GM12874 (cell line): ENCODE data around the gene SLC9A7.

Experiments used
- TF ChIP-seq, protein P1 (sequence below): IDR thresholded peaks from 2 replicates; pipeline ENCODE4 v1.5.1; 2011; ENCODE audit warnings: low read depth, mild to moderate bottlenecking, control low read depth, low read length, moderate library complexity; ENCODE audit not compliant: insufficient read depth

Gene SLC9A7

DNA sequence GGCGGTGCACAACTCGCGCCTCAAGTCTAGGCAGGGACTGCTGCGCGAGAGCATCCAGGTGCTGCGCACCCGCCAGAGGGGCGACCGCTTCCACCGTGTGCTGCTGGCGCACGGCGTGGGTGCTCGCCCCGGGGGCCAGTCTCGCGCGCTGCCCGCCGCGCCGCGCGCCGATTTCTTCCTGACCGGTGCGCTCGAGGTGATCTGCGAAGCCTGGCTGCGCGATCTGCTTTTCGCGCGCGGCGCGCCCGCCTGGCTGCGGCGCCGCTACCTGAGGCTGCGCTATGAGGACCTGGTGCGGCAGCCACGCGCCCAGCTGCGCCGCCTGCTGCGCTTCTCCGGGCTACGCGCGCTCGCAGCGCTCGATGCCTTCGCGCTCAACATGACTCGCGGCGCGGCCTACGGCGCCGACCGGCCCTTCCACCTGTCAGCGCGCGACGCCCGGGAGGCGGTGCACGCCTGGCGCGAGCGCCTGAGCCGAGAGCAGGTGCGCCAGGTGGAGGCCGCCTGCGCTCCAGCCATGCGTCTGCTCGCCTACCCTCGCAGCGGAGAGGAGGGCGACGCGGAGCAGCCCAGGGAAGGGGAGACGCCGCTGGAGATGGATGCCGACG, 184.0 kb downstream of the SLC9A7 start:
- TF ChIP-seq, protein P1, sequence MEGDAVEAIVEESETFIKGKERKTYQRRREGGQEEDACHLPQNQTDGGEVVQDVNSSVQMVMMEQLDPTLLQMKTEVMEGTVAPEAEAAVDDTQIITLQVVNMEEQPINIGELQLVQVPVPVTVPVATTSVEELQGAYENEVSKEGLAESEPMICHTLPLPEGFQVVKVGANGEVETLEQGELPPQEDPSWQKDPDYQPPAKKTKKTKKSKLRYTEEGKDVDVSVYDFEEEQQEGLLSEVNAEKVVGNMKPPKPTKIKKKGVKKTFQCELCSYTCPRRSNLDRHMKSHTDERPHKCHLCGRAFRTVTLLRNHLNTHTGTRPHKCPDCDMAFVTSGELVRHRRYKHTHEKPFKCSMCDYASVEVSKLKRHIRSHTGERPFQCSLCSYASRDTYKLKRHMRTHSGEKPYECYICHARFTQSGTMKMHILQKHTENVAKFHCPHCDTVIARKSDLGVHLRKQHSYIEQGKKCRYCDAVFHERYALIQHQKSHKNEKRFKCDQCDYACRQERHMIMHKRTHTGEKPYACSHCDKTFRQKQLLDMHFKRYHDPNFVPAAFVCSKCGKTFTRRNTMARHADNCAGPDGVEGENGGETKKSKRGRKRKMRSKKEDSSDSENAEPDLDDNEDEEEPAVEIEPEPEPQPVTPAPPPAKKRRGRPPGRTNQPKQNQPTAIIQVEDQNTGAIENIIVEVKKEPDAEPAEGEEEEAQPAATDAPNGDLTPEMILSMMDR: no peak

DNA sequence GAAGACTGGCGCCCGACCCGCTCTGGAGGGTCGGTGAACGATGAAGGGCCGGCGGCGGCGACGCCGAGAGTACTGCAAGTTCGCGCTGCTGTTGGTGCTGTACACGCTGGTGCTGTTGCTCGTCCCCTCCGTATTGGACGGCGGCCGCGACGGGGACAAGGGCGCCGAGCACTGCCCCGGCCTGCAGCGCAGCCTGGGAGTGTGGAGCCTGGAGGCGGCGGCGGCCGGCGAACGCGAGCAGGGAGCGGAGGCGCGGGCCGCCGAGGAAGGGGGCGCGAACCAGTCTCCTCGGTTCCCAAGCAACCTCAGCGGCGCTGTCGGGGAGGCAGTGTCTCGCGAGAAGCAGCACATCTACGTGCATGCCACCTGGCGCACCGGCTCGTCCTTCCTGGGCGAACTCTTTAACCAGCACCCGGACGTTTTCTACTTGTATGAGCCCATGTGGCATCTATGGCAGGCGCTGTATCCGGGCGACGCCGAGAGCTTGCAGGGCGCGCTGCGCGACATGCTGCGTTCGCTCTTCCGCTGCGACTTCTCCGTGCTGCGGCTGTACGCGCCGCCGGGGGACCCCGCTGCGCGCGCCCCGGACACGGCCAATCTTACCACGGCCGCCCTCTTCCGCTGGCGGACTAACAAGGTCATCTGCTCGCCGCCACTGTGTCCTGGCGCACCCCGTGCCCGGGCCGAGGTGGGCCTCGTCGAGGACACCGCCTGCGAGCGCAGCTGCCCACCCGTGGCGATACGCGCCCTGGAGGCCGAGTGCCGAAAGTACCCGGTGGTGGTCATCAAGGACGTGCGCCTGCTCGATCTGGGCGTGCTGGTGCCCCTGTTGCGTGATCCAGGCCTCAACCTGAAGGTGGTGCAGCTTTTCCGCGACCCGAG, 184.8 kb downstream of the SLC9A7 start:
- TF ChIP-seq, protein P1: 0 out of 2 replicates have a peak, but pooled peaks have one; percentile 9

DNA sequence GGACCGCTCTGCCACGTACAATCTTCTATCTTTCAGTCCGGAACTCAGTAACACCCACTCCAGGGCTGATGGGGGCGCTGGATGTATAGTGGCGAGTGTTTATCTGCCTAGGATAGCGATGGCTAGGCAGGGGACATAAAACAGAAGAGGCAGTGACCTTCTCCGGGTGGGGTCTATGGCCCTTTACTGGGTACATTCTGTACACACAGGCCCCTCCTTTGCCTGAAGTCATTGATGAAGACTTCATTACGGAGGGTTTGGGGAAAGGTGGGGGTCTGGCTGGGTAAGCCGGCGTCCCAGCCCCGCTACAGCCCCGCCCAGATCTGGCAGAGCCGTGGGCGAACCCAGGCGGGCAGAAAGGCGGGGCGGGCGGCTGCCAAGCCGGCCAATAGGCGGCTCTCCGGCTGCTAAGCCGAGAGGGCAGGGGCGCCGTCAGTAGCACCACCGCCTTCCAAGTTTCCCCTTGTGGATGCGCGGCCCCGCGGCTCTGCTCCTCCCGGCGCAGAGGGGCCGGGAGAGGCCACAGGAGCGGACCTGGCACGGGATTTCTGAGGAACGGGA, 185.5 kb downstream of the SLC9A7 start, which contains the start of gene CHST7:
Gene CHST7, plus strand, starts transcription at position 435 of the 561 bp plus-strand sequence. CDS start 167 bp downstream, outside the sequence.
- TF ChIP-seq, protein P1: 0 out of 2 replicates have a peak, but pooled peaks have one; percentile 18

DNA sequence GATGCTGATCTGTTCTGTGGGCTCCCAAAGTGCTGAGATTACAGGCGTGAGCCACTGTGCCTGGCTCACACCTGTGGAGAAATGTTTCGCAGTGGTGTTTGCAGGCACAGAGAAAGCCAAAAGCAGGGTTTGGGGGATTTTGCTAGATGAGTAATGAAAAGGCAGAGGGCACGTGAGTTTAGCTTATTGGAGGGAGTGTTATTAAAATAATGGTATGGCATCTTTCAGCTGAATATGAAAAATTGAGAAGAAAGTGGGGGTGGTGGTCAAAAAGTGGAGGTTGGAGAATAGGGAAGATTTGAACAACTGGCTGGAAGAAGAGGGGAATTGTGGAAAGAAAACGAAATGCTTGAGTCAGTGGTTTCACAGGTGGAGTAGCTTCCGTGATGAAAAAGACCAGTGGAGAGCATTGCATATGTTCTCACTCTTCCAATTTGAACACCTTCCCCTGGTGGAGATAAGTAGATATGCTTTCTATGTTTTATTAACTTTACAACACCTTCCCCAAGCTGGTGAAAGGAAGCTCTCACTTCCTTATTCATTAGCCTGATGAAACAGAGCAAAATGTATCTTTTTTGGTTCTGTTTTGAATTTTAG, 186.5 kb downstream of the SLC9A7 start:
- TF ChIP-seq, protein P1: peak; percentile 32; the same call in 1 of the 2 replicates

DNA sequence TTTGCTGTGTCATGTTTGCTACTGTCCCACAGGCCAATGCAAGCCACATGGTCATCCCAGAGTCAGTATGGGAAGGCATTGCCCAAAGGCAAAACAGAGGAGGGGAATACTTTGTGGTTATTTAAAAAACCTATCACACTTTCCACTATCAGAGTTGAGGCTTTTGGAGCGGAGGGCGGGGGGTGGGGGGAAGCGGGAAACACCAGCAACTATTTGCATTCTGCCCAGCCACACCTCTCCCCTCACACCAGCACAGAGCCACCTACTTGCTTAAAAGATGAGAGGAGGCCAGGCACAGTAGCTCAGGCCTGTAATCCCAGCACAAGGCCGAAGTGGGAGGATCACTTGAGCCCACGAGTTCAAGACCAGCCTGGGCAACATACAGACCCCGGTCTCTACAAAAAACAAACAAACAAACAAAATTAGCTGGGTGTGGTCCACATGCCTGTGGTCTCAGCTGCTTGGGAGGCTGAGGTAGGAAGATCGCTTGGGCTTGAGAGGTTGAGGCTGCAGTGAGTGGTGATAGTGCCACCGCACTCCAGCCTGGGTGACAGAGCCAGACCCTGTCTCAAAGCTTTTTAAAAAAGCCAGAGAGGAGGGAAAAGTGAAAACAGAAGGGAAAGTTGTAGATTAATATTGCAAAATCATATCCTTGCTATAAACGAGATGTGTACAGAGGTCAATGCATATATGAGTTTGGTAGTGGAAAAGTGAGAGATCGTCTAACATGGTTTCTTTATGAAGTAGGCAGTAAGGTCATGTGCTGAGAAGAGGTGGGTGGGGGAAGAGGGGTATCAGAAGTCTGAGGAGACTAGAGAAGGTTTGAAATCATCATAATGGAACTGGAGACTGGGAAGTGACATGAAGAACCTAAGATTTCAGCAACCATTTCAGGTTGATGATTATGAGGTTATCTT, 187.2 kb downstream of the SLC9A7 start:
- TF ChIP-seq, protein P1: no peak

DNA sequence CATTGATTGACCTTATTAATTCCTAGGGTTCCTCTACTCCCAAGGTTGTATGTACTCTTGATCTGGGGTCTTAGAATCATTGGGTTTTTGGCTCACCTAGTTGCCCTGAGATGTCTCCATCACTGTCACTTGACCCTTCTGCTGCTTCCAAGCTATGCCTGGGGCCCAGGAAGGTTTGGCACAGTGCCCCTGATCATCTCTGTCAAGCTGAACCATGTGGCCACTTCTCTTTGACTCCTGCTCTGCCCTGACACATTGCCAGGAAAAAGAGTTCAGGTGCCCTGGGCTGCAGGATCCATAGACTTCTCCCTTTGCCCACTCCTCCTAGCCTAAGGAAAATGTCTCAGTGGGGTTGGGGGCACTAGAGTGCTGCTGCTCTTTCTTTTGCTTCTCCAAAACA, 189.3 kb downstream of the SLC9A7 start:
- TF ChIP-seq, protein P1: no peak
